B cell (primary cell): Measurements from ENCODE around the gene PFKFB3.

Experiments used
- CTCF ChIP-seq: fragments of 200-600 bp; IDR thresholded peaks from one replicate; pipeline ENCODE4 v1.8.0; 2022; ENCODE audit warnings: antibody characterized with exemption, mild to moderate bottlenecking
- EZH2 ChIP-seq: IDR thresholded peaks from 2 replicates; pipeline ENCODE4 v1.6.1; 2012; ENCODE audit warnings: borderline replicate concordance, low read depth, mild to moderate bottlenecking, moderate library complexity, low read length; ENCODE audit not compliant: insufficient read depth, poor library complexity, severe bottlenecking

GRCh38 chr10:6229290-6229689 is 26.6 kb downstream of the PFKFB3 start:
- no peak for TF ChIP-seq CTCF
- TF ChIP-seq EZH2: no peak
